ENCODE data around the gene MOB3A. TPM values are rescaled to one million over a fixed set of nuclear protein-coding genes. Genes with fewer than 3 reads are reported as not detected.
A peak's percentile ranks its signal among the peaks of the same experiment; 100 is the strongest.

The MOB3A gene
- total and polyA plus RNA-seq, 8 donors = 9.9 to 181 (median 25.9) TPM

GRCh38 chr19:2051773-2052704 lies 44.1 kb downstream of the MOB3A start:
- H3K4me1 ChIP-seq = peaks cover 61 to 81% (median 79%) of the 10 kb centered on the region in 4 donors
- peak; percentile 77 to 87 for DNase-seq
- peaks cover 0 to 19% (median 14%) of the 10 kb centered on the region in 4 donors for H3K36me3 ChIP-seq
- H3K9me3 ChIP-seq = no peaks in the 10 kb centered on the region
- intact Hi-C loops (cut with DNase I; ENCODE audit: low total_unique reads) = no loop called here
- peak overlapping the region; percentile 75 to 99 (median 98) for H3K4me3 ChIP-seq
- H3K27me3 ChIP-seq = no peaks in the 10 kb centered on the region
- H3K27ac ChIP-seq = peak overlapping the region; percentile 88 to 100 (median 100)
- WGBS, 5 donors = 14 to 29% (median 20%) methylated on average over 12 to 18 of the region's 18 CpGs
- no peak for TF ChIP-seq POLR2A (IDR thresholded peaks at IDR 0.05)
- no peak for TF ChIP-seq POLR2AphosphoS5 (IDR thresholded peaks at IDR 0.05)
- TF ChIP-seq EP300 (IDR thresholded peaks at IDR 0.05) = no peak
- no peak for TF ChIP-seq CTCF (IDR thresholded peaks at IDR 0.05)

- Histone ChIP-seq H3K27ac (peak within 1 kb of the TSS; percentile 94 to 100 (median 100)), H3K27me3 (no peaks in the 10 kb centered on the region), H3K36me3 (peaks cover 5 to 26% (median 21%) of the 10 kb centered on the region in 4 donors), H3K9me3 (no peaks in the 10 kb centered on the region), H3K4me1 (peaks cover 61 to 81% (median 80%) of the 10 kb centered on the region in 4 donors), H3K4me3 (peak within 1 kb of the TSS; percentile 75 to 99 (median 98))
- WGBS, 5 donors = 2 to 12% (median 3%) methylated on average over 12 to 93 of the region's 93 CpGs
- intact Hi-C loops (cut with DNase I; ENCODE audit: low total_unique reads) = no loop called here
- DNase-seq = peak; percentile 94 to 97
- TF ChIP-seq POLR2A (IDR thresholded peaks at IDR 0.05) (peak in 1 of 4 donors; percentile 21), EP300 (IDR thresholded peaks at IDR 0.05) (no peak), CTCF (IDR thresholded peaks at IDR 0.05) (peak in 4 of 7 experiments; percentile 39 to 80 (median 62)), POLR2AphosphoS5 (IDR thresholded peaks at IDR 0.05) (peak; percentile 93 to 99 (median 99))
Measured at GRCh38 chr19:2050991-2051772, 44.9 kb downstream of the MOB3A start, which contains the start of gene MKNK2. Gene MKNK2, minus strand, starts transcription at chr19:2051244. Its CDS starts 393 bp downstream, at chr19:2050851.

- H3K27ac ChIP-seq = peak overlapping the region; percentile 94 to 100 (median 100)
- peak overlapping the region; percentile 75 to 99 (median 98) for H3K4me3 ChIP-seq
- intact Hi-C loops (cut with DNase I; ENCODE audit: low total_unique reads) = no loop called here
- peaks cover 12 to 34% (median 28%) of the 10 kb centered on the region in 4 donors for H3K36me3 ChIP-seq
- DNase-seq = peak in 1 of 2 donors; percentile 63
- WGBS, 5 donors = 0 to 3% (median 1%) methylated on average over 6 to 49 of the region's 49 CpGs
- no peaks in the 10 kb centered on the region for H3K27me3 ChIP-seq
- peaks cover 61 to 81% (median 80%) of the 10 kb centered on the region in 4 donors for H3K4me1 ChIP-seq
- H3K9me3 ChIP-seq = no peaks in the 10 kb centered on the region
- TF ChIP-seq POLR2A (IDR thresholded peaks at IDR 0.05) = no peak
- no peak for TF ChIP-seq EP300 (IDR thresholded peaks at IDR 0.05)
- no peak for TF ChIP-seq CTCF (IDR thresholded peaks at IDR 0.05)
- TF ChIP-seq POLR2AphosphoS5 (IDR thresholded peaks at IDR 0.05) = no peak
Measured at GRCh38 chr19:2050349-2050990, 45.7 kb downstream of the MOB3A start.

Measured in stomach (tissue), 9 donors.